ENCODE data around the gene GNG2. TPM values are rescaled to one million over a fixed set of nuclear protein-coding genes. Genes with fewer than 3 reads are reported as not detected.

Gene GNG2
- total and polyA plus RNA-seq, 10 of the 15 experiments (the other 5 are each of a cell fraction or from before 2014, with no cell fraction given), result 31.6 to 114 (median 66.4) TPM

DNA sequence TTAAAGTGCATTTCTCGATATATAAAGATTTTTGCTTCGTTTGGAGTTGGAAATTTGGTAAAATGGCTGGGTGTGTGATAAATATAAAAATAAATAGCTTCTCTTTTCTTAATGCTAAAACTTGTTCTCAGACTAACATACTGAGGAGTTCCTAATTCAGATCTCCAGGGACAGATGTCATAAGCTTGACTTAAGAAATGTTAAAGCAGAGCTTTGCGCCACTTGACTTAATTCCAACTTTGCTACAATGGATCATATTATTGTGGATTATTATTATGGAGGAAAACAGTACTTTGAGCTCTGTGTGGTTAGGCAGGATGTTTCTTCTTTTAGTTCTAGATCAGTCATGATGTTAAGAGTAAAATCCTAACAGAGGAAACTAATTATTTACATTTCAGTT lies 33.8 kb downstream of the GNG2 start:
- ChIA-PET CTCF (interaction anchor here (0.6 to 2.2 kb wide), 5 partner anchors 11 to 513 kb away, joined by 3 to 15 read pairs (median 3); no protein-coding TSS in a partner anchor), RAD21 (ENCODE audit: unreplicated experiment) (interaction anchor here (1.0 to 1.8 kb wide), 3 partner anchors 11 to 84 kb away, joined by 3 to 7 read pairs (median 3); no protein-coding TSS in a partner anchor), POLR2A (interaction anchor here (0.5 to 1.0 kb wide), 2 partner anchors 10 to 86 kb away, joined by 3 read pairs; no protein-coding TSS in a partner anchor), SMC1A (ENCODE audit: uncharacterized antibody, unreplicated experiment) (interaction anchor here (0.6 to 2.0 kb wide), 7 partner anchors 9 to 115 kb away, joined by 3 to 11 read pairs (median 4); no protein-coding TSS in a partner anchor)
- Histone ChIP-seq H3K9me3 (replicated peaks; ENCODE audit: control insufficient read depth, insufficient read depth, low read length) (no peaks in the 10 kb centered on the region; the same call in 2 of the 3 replicates), H3K4me2 (ENCODE audit: control insufficient read depth, insufficient read depth) (no peak overlapping the region), H3K4me1 (ENCODE audit: control insufficient read depth, insufficient read depth, low read length) (no peaks in the 10 kb centered on the region; the same call in 1 of the 2 replicates), H3K4me3 (no peak overlapping the region), H3K27ac (ENCODE audit: control insufficient read depth, insufficient read depth) (no peak overlapping the region), H3K9ac (ENCODE audit: control insufficient read depth, insufficient read depth, low read length) (no peak overlapping the region), H4K20me1 (ENCODE audit: control insufficient read depth, insufficient read depth) (no peaks in the 10 kb centered on the region), H3K27me3 (replicated peaks in 1 of 2; ENCODE audit: control insufficient read depth in 2 of 2, insufficient read depth in 2 of 2, low read length in 1 of 2) (no peaks in the 10 kb centered on the region), H3K36me3 (ENCODE audit: control insufficient read depth in 2 of 2, insufficient read depth in 2 of 2, low read length in 1 of 2) (peaks cover 2 to 3% of the 10 kb centered on the region in 2 experiments; a peak in 2 of 4 replicates), H3K79me2 (ENCODE audit: control insufficient read depth, insufficient read depth, low read length) (no peaks in the 10 kb centered on the region; the same call in none of the 2 replicates), H2AFZ (ENCODE audit: control insufficient read depth, low read depth, low read length) (no peak overlapping the region)
- DNase-seq (ENCODE audit: low read depth, low spot score), result no peak
- in situ Hi-C loops (cut with MboI), result no loop called here
- no peak for FAIRE-seq
- no peak for ATAC-seq
- 96% methylated on average over 3 of the region's 3 CpGs for WGBS (ENCODE audit: insufficient coverage, insufficient replicate concordance, low lambda C conversion rate, missing lambda C conversion rate)
- intact Hi-C loops (cut with micrococcal nuclease; ENCODE audit: unreplicated experiment), result no loop called here
- no TSS peak for BruUV-seq (replicated peaks)
- TF ChIP-seq, protein P1, sequence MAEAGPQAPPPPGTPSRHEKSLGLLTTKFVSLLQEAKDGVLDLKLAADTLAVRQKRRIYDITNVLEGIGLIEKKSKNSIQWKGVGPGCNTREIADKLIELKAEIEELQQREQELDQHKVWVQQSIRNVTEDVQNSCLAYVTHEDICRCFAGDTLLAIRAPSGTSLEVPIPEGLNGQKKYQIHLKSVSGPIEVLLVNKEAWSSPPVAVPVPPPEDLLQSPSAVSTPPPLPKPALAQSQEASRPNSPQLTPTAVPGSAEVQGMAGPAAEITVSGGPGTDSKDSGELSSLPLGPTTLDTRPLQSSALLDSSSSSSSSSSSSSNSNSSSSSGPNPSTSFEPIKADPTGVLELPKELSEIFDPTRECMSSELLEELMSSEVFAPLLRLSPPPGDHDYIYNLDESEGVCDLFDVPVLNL (IDR thresholded peaks at IDR 0.05; ENCODE audit: low read depth, low read length), result no peak
- TF ChIP-seq TAF1 (IDR thresholded peaks at IDR 0.05; ENCODE audit: borderline replicate concordance, low read depth, low read length) (no peak), MTA2 (IDR thresholded peaks at IDR 0.05; ENCODE audit: low read depth) (no peak), RBBP5 (conservative IDR thresholded peaks at IDR 0.05) (no peak), BCL11A (IDR thresholded peaks at IDR 0.05; ENCODE audit: low read depth, low read length) (no peak), MEF2B (IDR thresholded peaks at IDR 0.05; ENCODE audit: partially characterized antibody, poor library complexity, severe bottlenecking) (no peak), SUPT20H (IDR thresholded peaks at IDR 0.05; ENCODE audit: borderline replicate concordance, control insufficient read depth, low read depth, low read length) (no peak), POU2F2 (IDR thresholded peaks at IDR 0.05; ENCODE audit: borderline replicate concordance, low read depth, low read length) (no peak), MTA3 (IDR thresholded peaks at IDR 0.05; ENCODE audit: borderline replicate concordance, low read length) (no peak), NFIC (IDR thresholded peaks at IDR 0.05; ENCODE audit: low read depth, low read length) (no peak), PML (IDR thresholded peaks at IDR 0.05; ENCODE audit: low read length) (no peak)
- TF ChIP-seq, protein P2, sequence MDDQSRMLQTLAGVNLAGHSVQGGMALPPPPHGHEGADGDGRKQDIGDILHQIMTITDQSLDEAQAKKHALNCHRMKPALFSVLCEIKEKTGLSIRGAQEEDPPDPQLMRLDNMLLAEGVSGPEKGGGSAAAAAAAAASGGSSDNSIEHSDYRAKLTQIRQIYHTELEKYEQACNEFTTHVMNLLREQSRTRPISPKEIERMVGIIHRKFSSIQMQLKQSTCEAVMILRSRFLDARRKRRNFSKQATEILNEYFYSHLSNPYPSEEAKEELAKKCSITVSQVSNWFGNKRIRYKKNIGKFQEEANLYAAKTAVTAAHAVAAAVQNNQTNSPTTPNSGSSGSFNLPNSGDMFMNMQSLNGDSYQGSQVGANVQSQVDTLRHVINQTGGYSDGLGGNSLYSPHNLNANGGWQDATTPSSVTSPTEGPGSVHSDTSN (IDR thresholded peaks at IDR 0.05; ENCODE audit: insufficient replicate concordance, low read depth, low read length), result no peak
- TF ChIP-seq, protein P3, sequence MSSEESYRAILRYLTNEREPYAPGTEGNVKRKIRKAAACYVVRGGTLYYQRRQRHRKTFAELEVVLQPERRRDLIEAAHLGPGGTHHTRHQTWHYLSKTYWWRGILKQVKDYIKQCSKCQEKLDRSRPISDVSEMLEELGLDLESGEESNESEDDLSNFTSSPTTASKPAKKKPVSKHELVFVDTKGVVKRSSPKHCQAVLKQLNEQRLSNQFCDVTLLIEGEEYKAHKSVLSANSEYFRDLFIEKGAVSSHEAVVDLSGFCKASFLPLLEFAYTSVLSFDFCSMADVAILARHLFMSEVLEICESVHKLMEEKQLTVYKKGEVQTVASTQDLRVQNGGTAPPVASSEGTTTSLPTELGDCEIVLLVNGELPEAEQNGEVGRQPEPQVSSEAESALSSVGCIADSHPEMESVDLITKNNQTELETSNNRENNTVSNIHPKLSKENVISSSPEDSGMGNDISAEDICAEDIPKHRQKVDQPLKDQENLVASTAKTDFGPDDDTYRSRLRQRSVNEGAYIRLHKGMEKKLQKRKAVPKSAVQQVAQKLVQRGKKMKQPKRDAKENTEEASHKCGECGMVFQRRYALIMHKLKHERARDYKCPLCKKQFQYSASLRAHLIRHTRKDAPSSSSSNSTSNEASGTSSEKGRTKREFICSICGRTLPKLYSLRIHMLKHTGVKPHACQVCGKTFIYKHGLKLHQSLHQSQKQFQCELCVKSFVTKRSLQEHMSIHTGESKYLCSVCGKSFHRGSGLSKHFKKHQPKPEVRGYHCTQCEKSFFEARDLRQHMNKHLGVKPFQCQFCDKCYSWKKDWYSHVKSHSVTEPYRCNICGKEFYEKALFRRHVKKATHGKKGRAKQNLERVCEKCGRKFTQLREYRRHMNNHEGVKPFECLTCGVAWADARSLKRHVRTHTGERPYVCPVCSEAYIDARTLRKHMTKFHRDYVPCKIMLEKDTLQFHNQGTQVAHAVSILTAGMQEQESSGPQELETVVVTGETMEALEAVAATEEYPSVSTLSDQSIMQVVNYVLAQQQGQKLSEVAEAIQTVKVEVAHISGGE (CRISPR knock-in tag; IDR thresholded peaks at IDR 0.05), result no peak
- TF ChIP-seq, protein P4, sequence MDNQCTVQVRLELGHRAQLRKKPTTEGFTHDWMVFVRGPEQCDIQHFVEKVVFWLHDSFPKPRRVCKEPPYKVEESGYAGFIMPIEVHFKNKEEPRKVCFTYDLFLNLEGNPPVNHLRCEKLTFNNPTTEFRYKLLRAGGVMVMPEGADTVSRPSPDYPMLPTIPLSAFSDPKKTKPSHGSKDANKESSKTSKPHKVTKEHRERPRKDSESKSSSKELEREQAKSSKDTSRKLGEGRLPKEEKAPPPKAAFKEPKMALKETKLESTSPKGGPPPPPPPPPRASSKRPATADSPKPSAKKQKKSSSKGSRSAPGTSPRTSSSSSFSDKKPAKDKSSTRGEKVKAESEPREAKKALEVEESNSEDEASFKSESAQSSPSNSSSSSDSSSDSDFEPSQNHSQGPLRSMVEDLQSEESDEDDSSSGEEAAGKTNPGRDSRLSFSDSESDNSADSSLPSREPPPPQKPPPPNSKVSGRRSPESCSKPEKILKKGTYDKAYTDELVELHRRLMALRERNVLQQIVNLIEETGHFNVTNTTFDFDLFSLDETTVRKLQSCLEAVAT (IDR thresholded peaks at IDR 0.05), result no peak
- TF ChIP-seq, protein P5, sequence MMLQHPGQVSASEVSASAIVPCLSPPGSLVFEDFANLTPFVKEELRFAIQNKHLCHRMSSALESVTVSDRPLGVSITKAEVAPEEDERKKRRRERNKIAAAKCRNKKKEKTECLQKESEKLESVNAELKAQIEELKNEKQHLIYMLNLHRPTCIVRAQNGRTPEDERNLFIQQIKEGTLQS (IDR thresholded peaks at IDR 0.05; ENCODE audit: borderline replicate concordance, extremely low read depth, low read depth, low read length), result no peak
